Skeletal muscle cell (primary cell): ENCODE measurements around the gene GRM7.

ENCODE experiments used
- DNase-seq: peaks from one replicate; pipeline ENCODE4 v3.0.0-alpha.2; 2010; ENCODE audit warnings: low read depth
- H3K4me3 ChIP-seq: 2 replicates; pipeline ENCODE4 v1.5.1; 2011; ENCODE audit warnings: low read depth, mild to moderate bottlenecking, control low read depth, low read length, moderate library complexity

GRM7 gene

DNA sequence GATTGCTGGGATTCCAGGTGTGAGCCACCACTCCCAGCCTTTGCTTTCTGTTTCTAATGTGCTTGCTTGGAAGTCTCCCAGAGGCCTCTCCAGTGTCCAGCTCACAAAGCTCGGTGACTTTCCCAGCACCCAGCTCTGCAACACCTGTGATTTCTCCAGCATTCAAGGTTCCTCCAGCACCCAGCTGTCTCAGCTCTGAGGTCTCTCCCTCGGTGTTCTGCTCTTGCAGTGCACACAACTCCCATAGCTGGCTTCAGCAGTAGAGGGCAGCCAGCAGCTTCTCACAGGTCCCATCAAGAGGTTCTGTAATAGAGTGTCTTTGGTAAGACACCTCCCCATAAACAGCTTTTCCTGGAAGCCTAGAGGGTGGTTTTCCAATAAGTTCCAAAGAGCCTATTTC lies 75.1 kb downstream of the GRM7 start:
- DNase-seq = no peak
- no peak overlapping the region for H3K4me3 ChIP-seq

DNA sequence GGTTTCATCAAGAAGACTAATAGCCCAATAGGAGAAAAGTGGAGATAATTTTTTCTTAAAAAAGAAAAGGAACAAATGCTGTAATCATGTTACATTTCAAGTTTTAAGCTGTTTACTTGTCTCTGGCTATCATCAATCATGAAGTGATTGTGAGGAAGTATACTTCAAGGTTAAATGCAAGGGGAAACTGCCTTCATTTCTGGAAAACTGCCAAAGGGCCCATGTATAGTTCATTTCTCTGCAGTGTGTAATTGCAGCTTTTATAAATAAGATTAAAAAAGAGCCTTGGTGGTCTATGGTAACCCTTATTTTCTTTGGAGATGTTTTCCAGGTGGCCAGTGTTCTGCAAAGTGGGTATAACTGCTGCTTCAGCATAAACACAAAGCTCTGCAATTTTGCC lies 101.9 kb downstream of the GRM7 start:
- no peak for DNase-seq
- no peak overlapping the region for H3K4me3 ChIP-seq

GRCh38 chr3:6965881-6966280 lies 105.0 kb downstream of the GRM7 start:
- H3K4me3 ChIP-seq = no peak overlapping the region
- no peak for DNase-seq

DNA sequence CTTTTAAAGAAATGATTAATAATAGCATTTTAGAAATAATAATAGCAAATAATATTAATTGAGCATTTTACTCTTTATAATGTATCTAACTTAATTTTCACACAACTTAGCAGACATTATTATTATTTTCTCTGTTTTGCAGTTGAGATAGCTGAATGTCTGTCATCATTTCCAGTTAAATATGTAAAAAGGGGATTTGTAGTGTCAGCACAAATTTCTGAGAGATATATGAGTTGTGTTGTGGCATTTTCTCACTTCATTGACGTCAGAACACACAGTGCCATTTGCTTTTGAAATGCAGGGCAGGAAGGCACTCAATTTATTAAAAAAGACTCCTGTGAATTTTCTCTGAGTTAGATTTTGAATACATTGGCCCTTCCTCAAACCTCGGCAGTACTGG lies 111.0 kb downstream of the GRM7 start:
- H3K4me3 ChIP-seq = no peak overlapping the region
- no peak for DNase-seq

GRCh38 chr3:6985848-6986247 lies 124.9 kb downstream of the GRM7 start:
- no peak overlapping the region for H3K4me3 ChIP-seq
- no peak for DNase-seq

DNA sequence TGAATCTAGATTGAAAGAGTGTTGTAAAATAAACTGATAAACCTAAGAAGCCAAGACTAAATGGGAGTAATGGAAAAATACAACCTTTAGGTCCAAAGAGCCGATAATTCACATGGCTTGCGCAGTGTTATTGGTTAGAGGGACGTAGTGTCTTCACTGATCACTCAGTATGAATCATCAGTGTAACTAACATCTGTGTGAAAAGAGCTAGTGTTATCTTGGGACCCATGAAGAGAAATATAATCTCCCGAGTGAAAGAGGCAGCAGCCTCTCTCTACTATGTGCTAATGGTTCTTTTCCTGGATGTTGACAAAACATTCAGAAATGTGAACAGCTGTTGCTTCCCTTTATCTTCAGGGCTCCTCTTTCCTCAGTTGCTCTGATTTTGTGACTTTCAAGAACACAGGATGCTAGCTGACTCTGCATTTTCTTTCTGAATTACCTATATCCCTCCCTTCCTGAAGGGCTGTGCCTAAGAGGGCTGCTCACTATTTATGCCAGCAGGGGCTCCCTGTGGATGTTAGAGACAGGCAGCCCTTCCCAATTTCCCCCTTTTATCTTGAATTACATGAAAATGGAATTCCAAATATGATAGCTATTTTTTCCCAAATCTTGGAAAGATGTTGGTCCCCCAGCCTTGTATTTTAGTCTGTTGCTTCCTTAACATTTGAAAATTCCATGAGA lies 128.8 kb downstream of the GRM7 start:
- DNase-seq = no peak
- no peak overlapping the region for H3K4me3 ChIP-seq

- no peak for DNase-seq
These were observed 133.3 kb downstream of the GRM7 start for GRCh38 chr3:6994081-6994668.

GRCh38 chr3:7000501-7000900 lies 139.6 kb downstream of the GRM7 start:
- no peak for DNase-seq

More at GRCh38 chr3:6994081-6994668, 133.3 kb downstream of the GRM7 start:
- no peak overlapping the region for H3K4me3 ChIP-seq

GRCh38 chr3:7001370-7001769 lies 140.5 kb downstream of the GRM7 start:
- H3K4me3 ChIP-seq = no peak overlapping the region
- DNase-seq = no peak

More at GRCh38 chr3:7000501-7000900, 139.6 kb downstream of the GRM7 start:
- H3K4me3 ChIP-seq = no peak overlapping the region

DNA sequence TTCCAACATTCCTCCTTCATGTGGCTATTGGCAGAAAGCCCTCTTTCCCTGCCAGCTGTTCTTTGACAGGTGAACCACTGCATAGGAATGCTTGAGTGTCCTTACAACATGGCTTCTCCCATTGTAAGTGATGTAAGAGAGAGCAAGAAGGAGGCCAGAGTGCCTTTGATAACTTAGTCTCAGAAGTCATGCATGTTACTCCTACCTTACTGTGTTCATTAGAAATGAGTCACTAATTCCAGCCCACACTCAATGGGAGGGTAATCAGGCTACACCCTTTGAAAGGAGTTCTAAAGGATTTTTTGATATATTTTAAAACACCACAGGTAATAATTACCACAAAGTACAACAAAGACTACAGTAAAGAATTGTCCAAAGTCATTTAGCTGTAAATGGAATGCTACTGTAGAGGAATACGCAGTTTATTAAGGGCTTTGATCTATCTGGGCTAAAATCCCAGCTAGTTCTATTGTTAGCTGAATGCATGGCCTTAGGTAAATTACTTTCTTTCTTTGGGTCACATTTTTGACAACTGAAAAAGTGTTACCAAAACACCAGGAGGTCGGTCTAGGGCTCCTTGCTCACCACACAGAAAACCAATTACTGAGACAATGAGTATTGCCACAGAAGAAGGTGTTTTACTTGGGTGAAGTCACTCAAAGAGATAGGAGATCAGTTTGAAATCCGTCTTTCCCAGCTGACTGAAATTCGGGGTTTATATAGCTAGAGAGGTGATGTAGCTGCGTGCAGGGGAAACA lies 154.9 kb downstream of the GRM7 start:
- no peak for DNase-seq
- no peak overlapping the region for H3K4me3 ChIP-seq

DNA sequence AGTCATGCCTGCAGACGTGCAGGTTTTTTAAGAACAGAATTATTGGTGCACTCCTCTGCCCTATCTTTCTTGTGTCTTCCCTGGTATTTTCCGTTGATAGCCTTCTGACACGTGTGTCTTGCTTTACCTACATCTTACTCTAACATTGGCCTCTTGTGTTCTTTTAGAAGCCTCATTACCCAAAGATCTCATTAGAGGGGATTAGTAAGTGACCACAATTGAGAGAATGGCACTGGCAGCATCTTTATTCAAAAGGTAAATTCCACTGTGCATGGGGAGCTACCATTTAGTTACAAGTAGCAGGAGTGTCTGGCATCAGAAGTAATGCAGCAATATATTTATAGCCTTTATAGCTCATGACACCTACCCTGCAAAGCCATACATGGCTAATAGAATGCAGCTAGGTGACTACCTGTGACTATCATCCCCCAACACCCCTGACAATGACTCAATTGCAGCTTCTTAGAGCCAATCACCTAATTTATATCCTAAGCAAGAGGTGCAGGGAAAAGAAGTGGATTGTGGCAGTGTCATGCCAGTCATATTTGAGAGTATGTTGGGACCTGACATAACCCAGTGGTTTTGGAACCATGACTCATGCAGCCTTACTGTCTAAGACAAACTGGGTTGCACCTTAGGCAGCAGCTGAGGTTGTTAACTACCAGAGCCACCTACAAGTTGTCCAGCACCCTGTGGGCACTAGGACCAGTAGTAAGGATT lies 164.8 kb downstream of the GRM7 start:
- no peak for DNase-seq
- H3K4me3 ChIP-seq = no peak overlapping the region

- DNase-seq = no peak
These were observed 168.6 kb downstream of the GRM7 start for GRCh38 chr3:7029562-7029961.

DNA sequence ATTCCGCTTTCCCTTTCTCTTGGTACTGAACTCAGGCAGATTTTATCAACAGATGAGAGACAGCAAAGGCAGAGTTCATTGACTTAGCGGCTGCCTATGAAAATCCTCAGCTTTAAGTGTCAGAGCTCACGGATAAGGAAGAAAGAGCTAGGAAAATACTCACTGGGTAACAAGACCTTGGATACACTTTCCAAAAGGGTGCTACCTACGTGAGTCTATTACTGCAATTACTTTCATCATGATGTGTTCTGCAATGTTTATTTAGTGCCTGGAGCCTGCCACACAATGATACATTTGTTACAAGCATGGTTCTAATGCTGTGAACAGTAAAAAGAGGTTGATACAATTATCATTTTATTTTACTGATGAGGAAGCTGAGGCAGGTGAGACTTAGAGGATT lies 177.5 kb downstream of the GRM7 start:
- DNase-seq = no peak
- no peak overlapping the region for H3K4me3 ChIP-seq

More at GRCh38 chr3:7029562-7029961, 168.6 kb downstream of the GRM7 start:
- no peak overlapping the region for H3K4me3 ChIP-seq

GRCh38 chr3:7062714-7063113 lies 201.8 kb downstream of the GRM7 start:
- no peak for DNase-seq
- no peak overlapping the region for H3K4me3 ChIP-seq

DNA sequence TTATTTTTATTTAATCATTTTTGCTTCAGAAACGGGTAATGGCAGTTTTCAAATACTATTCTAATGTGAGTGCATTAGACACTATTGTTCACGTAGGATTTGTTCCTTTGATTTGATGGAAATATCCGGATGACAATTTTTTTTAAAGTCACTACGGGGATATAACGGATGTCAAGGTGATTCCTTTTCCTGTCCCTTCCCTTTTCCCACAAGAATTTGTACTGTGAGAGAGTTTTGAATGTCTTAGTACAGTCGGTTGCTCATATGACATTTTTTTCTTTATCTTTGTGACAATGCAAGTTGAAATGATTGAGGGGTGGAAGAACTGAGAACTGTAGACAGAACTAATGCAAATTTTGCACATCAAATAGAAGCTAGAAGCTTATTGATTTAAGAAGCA lies 209.5 kb downstream of the GRM7 start:
- H3K4me3 ChIP-seq = no peak overlapping the region
- no peak for DNase-seq

DNA sequence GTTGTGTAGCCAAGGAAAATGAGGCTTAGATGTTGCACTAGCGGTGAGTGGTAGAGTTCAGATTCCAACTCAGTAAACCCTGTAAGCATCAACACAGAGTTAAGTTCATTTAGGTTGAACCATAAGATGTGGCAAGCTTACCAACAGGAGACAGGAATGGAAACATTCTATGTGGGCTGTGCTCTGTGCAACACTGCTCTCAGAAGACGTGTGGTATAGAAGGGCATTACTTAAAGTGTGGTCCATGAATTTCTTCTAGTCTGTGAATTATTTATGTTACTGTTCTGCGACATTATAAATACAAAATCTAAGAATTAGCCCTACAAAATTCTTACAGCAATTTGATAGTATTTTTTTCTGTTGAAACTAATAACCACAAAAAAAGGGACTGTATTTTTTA lies 213.3 kb downstream of the GRM7 start:
- H3K4me3 ChIP-seq = no peak overlapping the region
- DNase-seq = no peak

DNA sequence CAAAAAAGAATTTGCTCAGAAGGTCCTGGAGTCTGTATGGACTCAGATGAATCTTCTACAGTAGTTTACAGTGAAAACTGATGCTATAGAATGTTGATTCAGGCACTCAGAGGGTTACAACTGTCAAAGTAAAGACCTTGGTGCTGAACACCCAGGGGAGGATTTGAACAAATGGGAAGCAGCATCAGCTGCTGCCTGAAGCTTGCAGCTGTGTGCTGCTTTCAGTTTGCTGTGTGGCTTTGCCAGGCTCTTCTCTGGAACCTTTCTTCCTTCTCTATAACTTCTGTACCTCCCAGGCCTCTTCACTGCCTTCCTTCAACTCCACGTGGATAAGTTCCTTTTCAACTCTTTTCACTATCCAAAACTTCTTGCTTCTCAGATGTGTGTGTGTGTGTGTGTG lies 214.2 kb downstream of the GRM7 start:
- no peak overlapping the region for H3K4me3 ChIP-seq
- no peak for DNase-seq

DNA sequence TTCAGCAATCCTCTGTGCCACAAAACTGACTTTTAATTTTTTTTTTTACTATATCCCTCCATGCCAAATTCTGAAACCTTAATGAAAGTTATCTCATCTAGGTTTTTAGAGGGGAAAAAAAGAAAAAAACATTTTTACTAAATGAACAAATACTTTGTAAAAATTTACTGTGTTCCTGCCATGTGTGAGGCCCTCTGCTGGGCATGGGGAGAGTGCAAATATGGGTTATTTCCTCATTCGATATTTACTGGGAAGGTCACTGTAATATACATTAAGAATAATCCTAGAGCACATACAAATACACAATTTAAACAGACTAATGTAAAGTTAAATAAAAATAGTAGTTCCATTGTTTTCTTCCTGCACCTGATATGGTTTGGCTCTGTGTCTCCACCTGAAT lies 215.0 kb downstream of the GRM7 start:
- DNase-seq = no peak
- H3K4me3 ChIP-seq = no peak overlapping the region

DNA sequence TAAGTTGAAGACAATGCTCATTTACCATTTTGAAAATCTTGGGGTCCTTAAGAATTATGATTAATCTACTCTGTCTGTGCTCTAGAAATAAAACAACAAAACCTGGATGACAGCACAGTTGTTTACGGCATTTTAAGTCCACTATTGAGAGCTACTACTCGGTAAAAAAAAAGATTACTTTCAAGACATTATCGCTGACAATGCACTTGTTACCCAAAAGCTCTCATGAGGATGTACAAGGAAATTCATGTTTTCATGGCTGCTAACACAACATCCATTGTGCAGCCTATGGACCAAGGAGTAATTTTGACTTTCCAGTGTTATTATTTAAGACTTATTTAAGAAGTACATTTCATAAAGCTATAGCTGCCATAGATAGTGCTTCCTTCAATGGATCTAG lies 221.3 kb downstream of the GRM7 start:
- no peak overlapping the region for H3K4me3 ChIP-seq
- no peak for DNase-seq

DNA sequence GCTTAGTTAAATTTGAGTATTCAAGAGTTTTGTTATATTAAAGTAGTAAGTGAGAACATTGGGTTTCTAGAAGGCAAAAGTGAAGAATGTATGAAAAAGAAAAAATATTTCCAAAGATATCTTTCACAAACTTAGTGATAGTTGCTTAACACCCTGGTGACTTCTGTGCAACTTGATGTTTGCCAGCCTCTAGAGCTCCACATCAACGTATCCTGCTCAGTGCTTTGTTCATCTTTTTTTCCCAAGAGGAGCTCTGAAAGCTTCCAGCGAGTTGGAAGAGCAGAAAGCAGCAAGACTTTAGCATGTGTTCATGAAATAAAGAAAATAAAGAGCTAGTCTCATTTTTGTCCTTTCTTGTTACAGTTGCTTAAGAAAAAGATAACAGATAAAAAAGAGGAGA lies 225.5 kb downstream of the GRM7 start:
- no peak overlapping the region for H3K4me3 ChIP-seq
- no peak for DNase-seq
